ENCODE measurements around the gene LMNTD2.

Gene LMNTD2

DNA sequence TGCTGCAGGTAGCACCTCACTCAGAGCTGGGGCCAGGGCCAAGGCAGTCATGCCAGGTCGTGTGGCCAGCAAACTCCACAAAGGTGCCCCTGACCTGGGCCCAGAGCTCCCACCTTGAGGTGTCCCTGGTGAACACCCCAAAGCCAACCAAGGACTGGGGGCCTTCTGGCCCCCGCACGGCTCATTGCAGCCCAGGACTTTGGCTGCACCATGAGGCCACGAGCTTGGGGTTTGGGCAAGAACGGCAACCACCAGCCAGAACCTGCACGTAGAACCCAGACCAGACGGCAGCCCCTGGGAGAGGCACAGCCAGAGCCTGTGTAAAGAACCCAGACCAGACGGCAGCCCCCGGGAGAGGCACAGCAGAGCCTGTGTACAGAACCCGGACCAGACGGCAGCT, 15.4 kb downstream of the LMNTD2 start:
- H4K20me1 ChIP-seq (ENCODE audit: low read depth, low read length), result no peaks in the 10 kb centered on the region
- H3K9me2 ChIP-seq (replicated peaks; ENCODE audit: insufficient read depth, low read length), result no peaks in the 10 kb centered on the region
- no peak for TF ChIP-seq EZH2phosphoT487 (conservative IDR thresholded peaks at IDR 0.05; ENCODE audit: low read length)
- TF ChIP-seq, protein P1, sequence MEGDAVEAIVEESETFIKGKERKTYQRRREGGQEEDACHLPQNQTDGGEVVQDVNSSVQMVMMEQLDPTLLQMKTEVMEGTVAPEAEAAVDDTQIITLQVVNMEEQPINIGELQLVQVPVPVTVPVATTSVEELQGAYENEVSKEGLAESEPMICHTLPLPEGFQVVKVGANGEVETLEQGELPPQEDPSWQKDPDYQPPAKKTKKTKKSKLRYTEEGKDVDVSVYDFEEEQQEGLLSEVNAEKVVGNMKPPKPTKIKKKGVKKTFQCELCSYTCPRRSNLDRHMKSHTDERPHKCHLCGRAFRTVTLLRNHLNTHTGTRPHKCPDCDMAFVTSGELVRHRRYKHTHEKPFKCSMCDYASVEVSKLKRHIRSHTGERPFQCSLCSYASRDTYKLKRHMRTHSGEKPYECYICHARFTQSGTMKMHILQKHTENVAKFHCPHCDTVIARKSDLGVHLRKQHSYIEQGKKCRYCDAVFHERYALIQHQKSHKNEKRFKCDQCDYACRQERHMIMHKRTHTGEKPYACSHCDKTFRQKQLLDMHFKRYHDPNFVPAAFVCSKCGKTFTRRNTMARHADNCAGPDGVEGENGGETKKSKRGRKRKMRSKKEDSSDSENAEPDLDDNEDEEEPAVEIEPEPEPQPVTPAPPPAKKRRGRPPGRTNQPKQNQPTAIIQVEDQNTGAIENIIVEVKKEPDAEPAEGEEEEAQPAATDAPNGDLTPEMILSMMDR (IDR thresholded peaks at IDR 0.05; ENCODE audit: insufficient read depth, low read length, poor library complexity, severe bottlenecking), result no peak
- no peaks in the 10 kb centered on the region for H3K79me2 ChIP-seq (ENCODE audit: insufficient read depth, low read length)
- no peak overlapping the region for H2AFZ ChIP-seq (ENCODE audit: low read depth, low read length, severe bottlenecking)
- H3K27me3 ChIP-seq (ENCODE audit: low read length), result no peaks in the 10 kb centered on the region
- no peak overlapping the region for H3K4me2 ChIP-seq (ENCODE audit: low read depth, low read length, poor library complexity, severe bottlenecking)
- no peaks in the 10 kb centered on the region for H3F3A ChIP-seq (ENCODE audit: insufficient read depth)
- no peak overlapping the region for H3K9ac ChIP-seq (ENCODE audit: low read length)
- no peaks in the 10 kb centered on the region for H3K9me3 ChIP-seq (ENCODE audit: insufficient read depth, low read length)
- no peak overlapping the region for H3K27ac ChIP-seq (ENCODE audit: low read depth, low read length)
- no peak overlapping the region for H3K4me3 ChIP-seq (ENCODE audit: insufficient read depth, low read length, poor library complexity, severe bottlenecking)
- no peaks in the 10 kb centered on the region for H3K36me3 ChIP-seq (ENCODE audit: low read length)

DNA sequence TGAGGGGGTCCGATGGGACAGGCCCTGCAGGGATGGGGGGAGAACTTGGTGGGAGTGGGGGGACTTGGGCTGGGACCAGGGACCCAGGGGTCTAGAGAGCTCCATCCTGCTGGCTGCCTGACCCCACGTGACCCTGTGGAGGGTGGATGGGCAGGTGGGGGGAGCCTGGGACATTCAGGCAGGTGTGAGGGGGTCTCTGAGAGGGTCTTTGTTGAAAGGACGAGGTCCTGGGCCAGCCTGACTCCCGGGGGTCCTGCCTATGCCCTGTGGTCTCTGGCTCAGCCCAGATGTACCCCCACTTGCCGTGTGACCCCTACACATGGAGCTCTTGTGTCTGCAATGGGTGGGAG, 15.7 kb downstream of the LMNTD2 start:
- Histone ChIP-seq H3K79me2 (ENCODE audit: insufficient read depth, low read length) (no peaks in the 10 kb centered on the region), H3K9me3 (ENCODE audit: insufficient read depth, low read length) (no peaks in the 10 kb centered on the region), H3K4me3 (ENCODE audit: insufficient read depth, low read length, poor library complexity, severe bottlenecking) (no peak overlapping the region), H3K9me2 (replicated peaks; ENCODE audit: insufficient read depth, low read length) (no peaks in the 10 kb centered on the region), H3K36me3 (ENCODE audit: low read length) (no peaks in the 10 kb centered on the region), H3K4me2 (ENCODE audit: low read depth, low read length, poor library complexity, severe bottlenecking) (no peak overlapping the region), H3K9ac (ENCODE audit: low read length) (no peak overlapping the region), H3F3A (ENCODE audit: insufficient read depth) (no peaks in the 10 kb centered on the region), H2AFZ (ENCODE audit: low read depth, low read length, severe bottlenecking) (no peak overlapping the region), H3K27ac (ENCODE audit: low read depth, low read length) (no peak overlapping the region), H3K27me3 (ENCODE audit: low read length) (no peaks in the 10 kb centered on the region), H4K20me1 (ENCODE audit: low read depth, low read length) (no peaks in the 10 kb centered on the region)
- TF ChIP-seq, protein P1 (IDR thresholded peaks at IDR 0.05; ENCODE audit: insufficient read depth, low read length, poor library complexity, severe bottlenecking), result no peak

DNA sequence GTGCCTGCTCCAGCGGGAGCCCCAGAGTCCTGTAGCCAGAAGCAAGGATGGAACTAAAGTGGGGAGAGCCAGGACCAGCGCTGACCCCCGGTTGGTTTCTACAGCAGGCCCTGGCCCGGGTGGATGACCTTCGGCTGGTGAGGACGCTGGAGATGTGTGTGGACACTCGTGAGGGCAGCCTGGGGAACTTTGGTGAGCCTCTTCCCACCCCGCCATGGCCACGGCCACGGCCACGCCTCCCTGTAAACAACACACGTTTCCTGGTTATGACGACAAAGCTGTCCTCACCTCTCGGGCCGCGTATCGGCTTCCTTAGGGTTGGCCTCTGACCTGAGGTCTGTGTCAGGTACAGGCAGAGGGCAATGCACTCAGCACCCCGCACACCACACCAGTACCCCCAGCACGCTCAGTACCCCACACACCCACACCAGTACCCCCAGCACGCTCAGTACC, 19.1 kb downstream of the LMNTD2 start:
- Histone ChIP-seq H3K9me2 (replicated peaks; ENCODE audit: insufficient read depth, low read length) (no peaks in the 10 kb centered on the region), H2AFZ (ENCODE audit: low read depth, low read length, severe bottlenecking) (no peak overlapping the region), H3K4me3 (ENCODE audit: insufficient read depth, low read length, poor library complexity, severe bottlenecking) (no peak overlapping the region), H3K27me3 (ENCODE audit: low read length) (no peaks in the 10 kb centered on the region), H3K27ac (ENCODE audit: low read depth, low read length) (no peak overlapping the region), H3K4me2 (ENCODE audit: low read depth, low read length, poor library complexity, severe bottlenecking) (no peak overlapping the region), H3F3A (ENCODE audit: insufficient read depth) (peaks cover 6% of the 10 kb centered on the region), H3K79me2 (ENCODE audit: insufficient read depth, low read length) (no peaks in the 10 kb centered on the region), H4K20me1 (ENCODE audit: low read depth, low read length) (no peaks in the 10 kb centered on the region), H3K9me3 (ENCODE audit: insufficient read depth, low read length) (no peaks in the 10 kb centered on the region), H3K9ac (ENCODE audit: low read length) (no peak overlapping the region), H3K36me3 (ENCODE audit: low read length) (no peaks in the 10 kb centered on the region)
- TF ChIP-seq, protein P1 (IDR thresholded peaks at IDR 0.05; ENCODE audit: insufficient read depth, low read length, poor library complexity, severe bottlenecking), result no peak
- no peak for TF ChIP-seq EZH2phosphoT487 (conservative IDR thresholded peaks at IDR 0.05; ENCODE audit: low read length)
